GM12878 (cell line): ENCODE results near the gene CHRM4. TPM values are rescaled to one million over a fixed set of nuclear protein-coding genes. Genes with fewer than 3 reads are reported as not detected.

Experiments
- ATAC-seq: fragments of 200-7000 bp; cut with Tn5 transposase; 3 replicates; pipeline ENCODE4 v1.9.1; 2020; ENCODE audit warnings: mild to moderate bottlenecking, moderate library complexity
- BruUV-seq: library from RNA; stranded (reverse); fragments of 400-500 nt; replicated peaks from 2 replicates; lab custom pipeline; 2021; lab: Mats Ljungman, UMichigan
- CTCF ChIA-PET: fragments of 300-600 bp; sonication (Branson Sonifier 250); formaldehyde crosslinking; extraction: SDS; loops from one replicate; lab custom pipeline; 2021; ENCODE audit warnings: inconsistent platforms; lab: Yijun Ruan, JAX
- POLR2A ChIA-PET: fragments of 350-600 bp; formaldehyde crosslinking; extraction: SDS; loops from one replicate; lab custom pipeline; 2021; ENCODE audit warnings: inconsistent platforms; lab: Charles Lee
- RAD21 ChIA-PET: fragments of 300-600 bp; sonication (Branson Sonifier 250); formaldehyde crosslinking; loops from one replicate; lab custom pipeline; 2023; ENCODE audit warnings: antibody characterized with exemption; ENCODE audit not compliant: unreplicated experiment; lab: Charles Lee
- SMC1A ChIA-PET: fragments of 300-600 bp; sonication (Branson Sonifier 250); formaldehyde crosslinking; loops from one replicate; lab custom pipeline; 2023; ENCODE audit not compliant: unreplicated experiment, uncharacterized antibody; lab: Charles Lee
- DNase-seq: peaks from one replicate; pipeline ENCODE4 v3.0.0-alpha.2; 2011; ENCODE audit warnings: low read depth, low spot score
- FAIRE-seq: peaks from 3 replicates; lab custom pipeline; 2011; peaks lifted over from hg19 to GRCh38; lab: Jason Lieb, UNC
- H2AFZ ChIP-seq: 2 replicates; pipeline ENCODE4 v1.6.0; 2011; ENCODE audit warnings: low read depth, low read length, control low read depth; ENCODE audit not compliant: control insufficient read depth
- H3K27ac ChIP-seq: 2 replicates; pipeline ENCODE4 v1.5.1; 2011; ENCODE audit warnings: control low read depth; ENCODE audit not compliant: control insufficient read depth, insufficient read depth
- H3K27me3 ChIP-seq, 2 experiments: replicated peaks in 1 of 2; 2 replicates each; pipeline versions ENCODE4 v1.6.0 to v1.6.1; 2011; ENCODE audit warnings: low read length in 1 of 2; ENCODE audit not compliant: control insufficient read depth in 2 of 2, insufficient read depth in 2 of 2
- H3K36me3 ChIP-seq, 2 experiments: 2 replicates each; pipeline ENCODE4 v1.5.1; 2011; ENCODE audit warnings: low read length in 1 of 2; ENCODE audit not compliant: control insufficient read depth in 2 of 2, insufficient read depth in 2 of 2
- H3K4me1 ChIP-seq: 2 replicates; pipeline ENCODE4 v1.6.1; 2011; ENCODE audit warnings: mild to moderate bottlenecking, low read length, moderate library complexity, mixed read lengths; ENCODE audit not compliant: control insufficient read depth, insufficient read depth
- H3K4me2 ChIP-seq: 2 replicates; pipeline ENCODE4 v1.6.0; 2011; ENCODE audit warnings: control low read depth; ENCODE audit not compliant: control insufficient read depth, insufficient read depth
- H3K4me3 ChIP-seq: fragments of 200-600 bp; sonication (generic); 2 replicates; pipeline ENCODE4 v1.5.1; 2016
- H3K79me2 ChIP-seq: 2 replicates; pipeline ENCODE4 v1.6.0; 2011; ENCODE audit warnings: low read length; ENCODE audit not compliant: control insufficient read depth, insufficient read depth
- H3K9ac ChIP-seq: 2 replicates; pipeline ENCODE4 v1.8.0; 2011; ENCODE audit warnings: low read length, control low read depth, mixed read lengths; ENCODE audit not compliant: control insufficient read depth, insufficient read depth
- H3K9me3 ChIP-seq: replicated peaks from 3 replicates; pipeline ENCODE4 v1.5.1; 2011; ENCODE audit warnings: mild to moderate bottlenecking, low read length; ENCODE audit not compliant: control insufficient read depth, insufficient read depth
- H4K20me1 ChIP-seq: 2 replicates; pipeline ENCODE4 v1.6.0; 2011; ENCODE audit not compliant: control insufficient read depth, insufficient read depth
- BCL11A ChIP-seq: IDR thresholded peaks from 2 replicates; pipeline ENCODE4 v1.6.1; 2011; ENCODE audit warnings: low read depth, low read length
- EED ChIP-seq: sonication (generic); IDR thresholded peaks from 2 replicates; pipeline ENCODE4 v1.6.1; 2016; ENCODE audit warnings: antibody characterized with exemption, low read depth
- ESRRA ChIP-seq: IDR thresholded peaks from 2 replicates; pipeline ENCODE4 v1.6.1; 2012; ENCODE audit warnings: mild to moderate bottlenecking, low read length, improper control_type of control experiment
- HDAC2 ChIP-seq: fragments of 200-600 bp; sonication (generic); IDR thresholded peaks from 2 replicates; pipeline ENCODE4 v1.6.1; 2017
- MTA2 ChIP-seq: fragments of 450-650 bp; IDR thresholded peaks from 2 replicates; pipeline ENCODE4 v1.6.1; 2016; ENCODE audit warnings: low read depth, mild to moderate bottlenecking, moderate library complexity
- NFYA ChIP-seq: IDR thresholded peaks from 2 replicates; pipeline ENCODE4 v1.6.1; 2011; ENCODE audit warnings: low read depth, mild to moderate bottlenecking, low read length, improper control_type of control experiment, borderline replicate concordance
- NR2C1 ChIP-seq: fragments of 450-650 bp; IDR thresholded peaks from 2 replicates; pipeline ENCODE4 v1.6.1; 2017; ENCODE audit warnings: antibody characterized with exemption, mild to moderate bottlenecking, moderate library complexity
- PML ChIP-seq: IDR thresholded peaks from 2 replicates; pipeline ENCODE4 v1.6.1; 2012; ENCODE audit warnings: low read length, inconsistent platforms
- SIX5 ChIP-seq: IDR thresholded peaks from 2 replicates; pipeline ENCODE4 v1.6.1; 2011; ENCODE audit warnings: mild to moderate bottlenecking, low read depth, low read length, moderate library complexity; ENCODE audit not compliant: severe bottlenecking
- SUPT20H ChIP-seq: IDR thresholded peaks from 2 replicates; pipeline ENCODE4 v1.6.1; 2011; ENCODE audit warnings: low read depth, mild to moderate bottlenecking, low read length, moderate library complexity, borderline replicate concordance; ENCODE audit not compliant: control insufficient read depth
- TARDBP ChIP-seq: IDR thresholded peaks from 2 replicates; pipeline ENCODE4 v1.6.1; 2016; ENCODE audit warnings: borderline replicate concordance
- WGBS: methylation state at CpG from one replicate; pipeline ENCODE4 v1.1.6; 2016; ENCODE audit warnings: low lambda C conversion rate; ENCODE audit not compliant: insufficient replicate concordance, insufficient coverage; ENCODE audit errors: missing lambda C conversion rate; 5-methylcytosine and 5-hydroxymethylcytosine counted together
- in situ Hi-C: fragments of 300-500 bp; cut with MboI; formaldehyde crosslinking; loops from 9 replicates; pipeline ENCODE4 v1.14.3; 2018; ENCODE audit warnings: mixed read lengths
- intact Hi-C: fragments of 100-400 bp; cut with micrococcal nuclease; formaldehyde crosslinking; loops from one replicate; pipeline ENCODE4 v1.14.2; 2022; ENCODE audit not compliant: unreplicated experiment
- polyA plus RNA-seq, 11 experiments: library from polyadenylated mRNA; depleted of rRNA in 4 of 11; unstranded in 6 of 11; stranded (reverse) in 5 of 11; fragments of >200 nt; fragmentation: Nextera tagmentation in 4 of 11; fragmentation: Illumina TruSeq in 1 of 11; extraction: Ambion mirVana in 4 of 11; extraction: Trizol in 1 of 11; gene quantifications; 1 replicate in 1 of 11; 2 replicates in 10 of 11; pipeline versions ENCODE4 v1.2.1 to v1.2.3, GENCODE V29; 2011 to 2016; ENCODE audit warnings: inconsistent platforms in 2 of 11, missing spikeins in 2 of 11, low read depth in 1 of 11
- total RNA-seq, 4 experiments: library from RNA; depleted of rRNA in 3 of 4; stranded (reverse); fragments of >200 nt in 3 of 4; fragmentation: Illumina TruSeq in 1 of 4; extraction: Trizol in 1 of 4; gene quantifications; 2 replicates each; pipeline versions ENCODE4 v1.2.1 to v1.2.3, GENCODE V29; 2013 to 2021
- TF ChIP-seq, protein P1 (sequence below): IDR thresholded peaks from 2 replicates; pipeline ENCODE4 v1.6.1; 2012; ENCODE audit warnings: low read length, inconsistent platforms

CHRM4 gene
- total and polyA plus RNA-seq, 10 of the 15 experiments (the other 5 are each of a cell fraction or from before 2014, with no cell fraction given), result 0.12 to 0.23 (median 0.13) TPM; not detected in 7

GRCh38 chr11:46348566-46349401 lies 42.8 kb downstream of the CHRM4 start:
- 35% methylated on average over 18 of the region's 18 CpGs for WGBS
- Histone ChIP-seq H3K4me1 (peaks cover 45% of the 10 kb centered on the region), H3K9ac (peak overlapping the region; percentile 83), H3K4me2 (peak overlapping the region; percentile 98), H3K36me3 (peaks cover 0 to 3% of the 10 kb centered on the region in 2 experiments; a peak in 3 of 4 replicates), H3K27ac (peak overlapping the region; percentile 71), H4K20me1 (no peaks in the 10 kb centered on the region), H3K27me3 (no peaks in the 10 kb centered on the region), H3K79me2 (peaks cover 56% of the 10 kb centered on the region), H2AFZ (no peak overlapping the region), H3K9me3 (no peaks in the 10 kb centered on the region), H3K4me3 (peak overlapping the region; percentile 88)
- intact Hi-C loops, result loop anchor here (10.0 kb wide), 1 partner anchor 224 kb away; the partner anchor contains the start of gene PHF21A
- FAIRE-seq (no peak), DNase-seq (no peak), ATAC-seq (peak; percentile 38)
- ChIA-PET POLR2A (interaction anchor here (0.5 to 3.0 kb wide), 7 partner anchors 9 to 244 kb away, joined by 3 to 32 read pairs (median 4); no protein-coding TSS in a partner anchor), RAD21 (interaction anchor here (0.8 to 3.4 kb wide), 10 partner anchors 10 to 212 kb away, joined by 3 to 38 read pairs (median 4); no protein-coding TSS in a partner anchor), SMC1A (interaction anchor here (0.5 to 5.3 kb wide), 8 partner anchors 12 to 134 kb away, joined by 3 to 70 read pairs (median 5); no protein-coding TSS in a partner anchor), CTCF (interaction anchor here (0.8 to 19.9 kb wide), 12 partner anchors 8 to 189 kb away, joined by 3 to 423 read pairs (median 6); no protein-coding TSS in a partner anchor)
- TF ChIP-seq TARDBP (no peak), HDAC2 (no peak), EED (no peak), SIX5 (no peak), SUPT20H (no peak), NFYA (no peak), NR2C1 (no peak), BCL11A (no peak), MTA2 (no peak), PML (no peak), ESRRA (no peak)
- TF ChIP-seq, protein P1, sequence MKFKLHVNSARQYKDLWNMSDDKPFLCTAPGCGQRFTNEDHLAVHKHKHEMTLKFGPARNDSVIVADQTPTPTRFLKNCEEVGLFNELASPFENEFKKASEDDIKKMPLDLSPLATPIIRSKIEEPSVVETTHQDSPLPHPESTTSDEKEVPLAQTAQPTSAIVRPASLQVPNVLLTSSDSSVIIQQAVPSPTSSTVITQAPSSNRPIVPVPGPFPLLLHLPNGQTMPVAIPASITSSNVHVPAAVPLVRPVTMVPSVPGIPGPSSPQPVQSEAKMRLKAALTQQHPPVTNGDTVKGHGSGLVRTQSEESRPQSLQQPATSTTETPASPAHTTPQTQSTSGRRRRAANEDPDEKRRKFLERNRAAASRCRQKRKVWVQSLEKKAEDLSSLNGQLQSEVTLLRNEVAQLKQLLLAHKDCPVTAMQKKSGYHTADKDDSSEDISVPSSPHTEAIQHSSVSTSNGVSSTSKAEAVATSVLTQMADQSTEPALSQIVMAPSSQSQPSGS, result no peak
- no TSS peak for BruUV-seq
- in situ Hi-C loops, result no loop called here
